Measurements from ENCODE around the gene TMEFF2.

TMEFF2 gene

DNA sequence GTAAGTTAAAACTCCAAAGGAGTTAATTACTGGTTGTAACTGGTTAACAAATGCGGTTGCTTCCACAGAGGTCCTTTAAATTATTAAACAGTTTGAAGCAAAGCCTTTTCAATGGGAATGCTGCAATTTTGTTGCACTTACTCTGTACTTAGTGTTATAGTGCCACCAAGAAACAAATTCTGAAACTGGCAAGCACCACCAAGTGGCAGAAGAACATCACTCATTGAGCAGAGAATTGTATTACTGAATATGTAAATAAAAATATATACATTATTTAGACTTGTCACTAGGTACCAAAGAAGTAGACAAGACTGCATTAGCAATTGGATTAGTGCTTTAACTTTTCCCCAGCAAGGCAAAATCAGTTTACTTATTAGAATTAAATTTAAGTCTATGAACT, 2.6 kb upstream of the TMEFF2 start:
- no CpG with 5 or more reads among the region's 1 CpG for WGBS (ENCODE audit: insufficient coverage)
- Histone ChIP-seq H3K9me3 (ENCODE audit: control extremely low read depth in 1 of 5, control insufficient read depth in 4 of 5, insufficient read depth in 2 of 5, low read depth in 1 of 5, low read length in 4 of 5) (no peaks in the 10 kb centered on the region), H3K27me3 (replicated peaks in 2 of 5; ENCODE audit: control insufficient read depth in 4 of 5, insufficient read depth in 5 of 5, low read length in 4 of 5) (peaks cover 0 to 55% (median 44%) of the 10 kb centered on the region in 5 experiments), H3K4me1 (ENCODE audit: control extremely low read depth in 1 of 4, control insufficient read depth in 4 of 4, insufficient read depth in 4 of 4, low read length in 3 of 4) (peaks cover 7 to 30% (median 28%) of the 10 kb centered on the region in 4 experiments), H3K4me3 (ENCODE audit: control insufficient read depth in 1 of 7, extremely low read depth in 1 of 7, insufficient read depth in 4 of 7, low read depth in 2 of 7, low read length in 6 of 7) (no peak overlapping the region), H3K36me3 (ENCODE audit: control insufficient read depth in 4 of 4, insufficient read depth in 4 of 4, low read length in 3 of 4) (no peaks in the 10 kb centered on the region), H3K27ac (ENCODE audit: insufficient read depth in 1 of 2, low read depth in 1 of 2, low read length in 2 of 2, poor library complexity in 1 of 2, severe bottlenecking in 2 of 2) (no peak overlapping the region)
- CTCF ChIA-PET = no interaction called here
- POLR2A ChIA-PET = no interaction called here
- peak; percentile 26 to 41 (median 36) for DNase-seq

DNA sequence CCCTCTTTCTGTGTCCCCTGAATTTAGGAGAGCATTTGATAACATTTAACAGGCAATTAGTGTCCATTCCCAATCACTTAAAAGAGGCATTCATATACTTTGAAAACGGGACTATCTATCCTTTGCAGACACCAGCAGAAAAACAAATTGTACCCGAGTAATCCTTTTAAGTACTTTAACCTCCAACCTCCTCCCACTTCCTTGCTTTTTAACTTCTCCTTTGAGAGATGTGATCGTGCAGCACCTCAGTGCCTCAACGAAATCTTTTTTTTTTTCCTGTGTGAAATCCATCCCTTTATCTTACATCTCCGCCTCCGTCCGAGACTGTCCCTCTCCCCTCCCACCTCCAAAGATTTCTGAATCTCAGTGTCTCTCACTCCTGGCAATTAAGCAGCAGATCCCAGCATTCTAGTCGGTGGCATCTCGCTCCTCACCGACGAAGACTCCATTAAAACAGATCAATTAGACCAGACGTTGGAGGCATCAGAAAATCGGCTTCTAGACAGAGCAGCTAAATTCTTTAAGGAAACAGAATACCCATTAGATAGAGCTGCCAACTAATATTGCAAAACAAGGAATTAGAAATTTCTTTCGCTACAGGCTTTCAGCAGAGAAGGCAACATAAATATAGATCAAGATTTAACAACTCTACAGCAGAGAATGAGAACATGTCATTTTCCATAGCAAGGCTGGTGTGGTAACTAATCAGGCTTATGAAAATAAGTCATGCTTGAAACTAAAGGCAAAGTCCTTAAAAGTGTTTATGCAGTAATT, 1.9 kb upstream of the TMEFF2 start:
- ChIA-PET CTCF (interaction anchor here (2.3 kb wide), 1 partner anchor 384 kb away, joined by 7 read pairs; no protein-coding TSS in a partner anchor), POLR2A (no interaction called here)
- peaks cover 7 to 30% (median 28%) of the 10 kb centered on the region in 4 experiments for H3K4me1 ChIP-seq (ENCODE audit: control extremely low read depth in 1 of 4, control insufficient read depth in 4 of 4, insufficient read depth in 4 of 4, low read length in 3 of 4)
- no peaks in the 10 kb centered on the region for H3K36me3 ChIP-seq (ENCODE audit: control insufficient read depth in 4 of 4, insufficient read depth in 4 of 4, low read length in 3 of 4)
- no peak overlapping the region for H3K27ac ChIP-seq (ENCODE audit: insufficient read depth in 1 of 2, low read depth in 1 of 2, low read length in 2 of 2, poor library complexity in 1 of 2, severe bottlenecking in 2 of 2)
- peak overlapping the region in 5 of 7 experiments; percentile 67 to 82 (median 74) for H3K4me3 ChIP-seq (ENCODE audit: control insufficient read depth in 1 of 7, extremely low read depth in 1 of 7, insufficient read depth in 4 of 7, low read depth in 2 of 7, low read length in 6 of 7)
- H3K9me3 ChIP-seq (ENCODE audit: control extremely low read depth in 1 of 5, control insufficient read depth in 4 of 5, insufficient read depth in 2 of 5, low read depth in 1 of 5, low read length in 4 of 5) = no peaks in the 10 kb centered on the region
- peaks cover 1 to 62% (median 45%) of the 10 kb centered on the region in 5 experiments for H3K27me3 ChIP-seq (replicated peaks in 2 of 5; ENCODE audit: control insufficient read depth in 4 of 5, insufficient read depth in 5 of 5, low read length in 4 of 5)
- DNase-seq = peak in 2 of 3 donors; percentile 43 to 51
- WGBS (ENCODE audit: insufficient coverage) = 10% methylated on average over 12 of the region's 14 CpGs

DNA sequence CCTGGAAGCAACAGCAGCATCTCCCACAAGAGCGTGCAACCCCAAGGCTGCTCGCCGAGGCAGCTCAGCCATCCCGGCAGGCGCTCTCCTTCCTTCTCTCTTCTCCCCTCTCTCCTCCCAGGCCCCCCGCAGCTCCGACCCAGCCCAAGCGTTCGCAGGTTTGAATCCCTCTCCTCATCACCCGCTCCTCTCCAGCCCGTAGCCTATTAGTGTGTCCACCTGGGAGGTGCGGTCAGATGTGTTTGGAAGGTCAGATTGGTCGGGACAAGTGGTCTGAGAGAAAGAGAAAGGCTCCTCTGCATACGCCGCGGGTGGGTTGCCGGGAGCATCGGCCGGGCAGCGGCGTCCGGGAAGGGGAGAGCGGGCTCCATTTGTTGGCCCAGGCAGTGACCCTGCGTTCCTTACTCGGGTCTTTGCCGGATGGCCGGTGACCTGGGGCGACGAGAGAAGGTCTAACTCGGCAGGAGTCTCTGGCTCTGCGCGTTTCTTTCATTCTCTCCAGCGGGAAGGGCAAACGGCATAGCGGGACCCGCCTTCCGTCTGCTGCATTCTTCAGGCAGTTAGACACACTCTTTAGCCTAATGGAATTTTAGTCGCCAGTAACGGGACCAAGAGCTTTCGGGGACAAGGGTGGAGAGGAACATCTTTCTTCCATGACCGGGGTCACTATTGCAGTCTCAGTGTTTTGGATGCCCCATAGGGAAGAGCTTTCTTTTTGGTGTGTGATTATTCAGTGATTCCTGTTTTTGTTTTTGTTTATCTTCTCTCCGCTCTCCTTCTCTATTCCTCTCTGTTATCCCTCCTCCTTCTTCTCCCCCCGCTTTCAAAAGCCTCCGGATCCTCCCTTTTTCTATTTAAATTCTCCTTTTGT, 1.1 kb upstream of the TMEFF2 start:
- H3K4me3 ChIP-seq (ENCODE audit: control insufficient read depth in 1 of 7, extremely low read depth in 1 of 7, insufficient read depth in 4 of 7, low read depth in 2 of 7, low read length in 6 of 7) = peak overlapping the region in 6 of 7 experiments; percentile 55 to 82 (median 72)
- peak in 2 of 3 donors; percentile 26 to 42 for DNase-seq
- CTCF ChIA-PET = interaction anchor here (0.5 to 2.3 kb wide), 5 partner anchors 9 to 644 kb away, joined by 3 to 7 read pairs (median 4); no protein-coding TSS in a partner anchor
- H3K4me1 ChIP-seq (ENCODE audit: control extremely low read depth in 1 of 4, control insufficient read depth in 4 of 4, insufficient read depth in 4 of 4, low read length in 3 of 4) = peaks cover 7 to 30% (median 28%) of the 10 kb centered on the region in 4 experiments
- peaks cover 3 to 70% (median 45%) of the 10 kb centered on the region in 5 experiments for H3K27me3 ChIP-seq (replicated peaks in 2 of 5; ENCODE audit: control insufficient read depth in 4 of 5, insufficient read depth in 5 of 5, low read length in 4 of 5)
- H3K9me3 ChIP-seq (ENCODE audit: control extremely low read depth in 1 of 5, control insufficient read depth in 4 of 5, insufficient read depth in 2 of 5, low read depth in 1 of 5, low read length in 4 of 5) = no peaks in the 10 kb centered on the region
- under 1% methylated on average over 27 of the region's 44 CpGs for WGBS (ENCODE audit: insufficient coverage)
- POLR2A ChIA-PET = no interaction called here
- no peaks in the 10 kb centered on the region for H3K36me3 ChIP-seq (ENCODE audit: control insufficient read depth in 4 of 4, insufficient read depth in 4 of 4, low read length in 3 of 4)
- no peak overlapping the region for H3K27ac ChIP-seq (ENCODE audit: insufficient read depth in 1 of 2, low read depth in 1 of 2, low read length in 2 of 2, poor library complexity in 1 of 2, severe bottlenecking in 2 of 2)

DNA sequence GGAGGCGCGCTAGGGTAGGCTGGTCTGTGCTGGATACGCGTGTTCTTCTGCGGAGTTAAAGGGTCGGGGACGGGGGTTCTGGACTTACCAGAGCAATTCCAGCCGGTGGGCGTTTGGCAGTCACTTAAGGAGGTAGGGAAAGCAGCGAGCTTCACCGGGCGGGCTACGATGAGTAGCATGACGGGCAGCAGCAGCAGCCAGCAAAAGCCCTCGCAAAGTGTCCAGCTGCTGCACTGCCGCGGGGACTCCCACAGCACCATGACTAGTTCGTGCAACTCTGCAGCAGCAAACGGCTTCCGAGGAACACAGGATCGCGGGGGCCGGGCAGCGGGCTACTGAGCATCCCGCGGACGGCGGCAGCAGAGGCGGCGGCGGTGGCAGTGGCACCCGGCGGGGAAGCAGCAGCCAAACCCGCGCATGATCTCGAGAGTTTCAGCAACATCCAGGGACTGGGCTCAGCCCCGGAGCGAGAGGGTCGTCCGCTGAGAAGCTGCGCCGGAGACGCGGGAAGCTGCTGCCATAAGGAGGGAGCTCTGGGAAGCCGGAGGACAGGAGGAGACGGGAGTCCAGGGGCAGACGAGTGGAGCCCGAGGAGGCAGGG, 368 bp downstream of the TMEFF2 start:
- Histone ChIP-seq H3K4me3 (ENCODE audit: control insufficient read depth in 1 of 7, extremely low read depth in 1 of 7, insufficient read depth in 4 of 7, low read depth in 2 of 7, low read length in 6 of 7) (peak overlapping the region; percentile 33 to 82 (median 71)), H3K27ac (ENCODE audit: insufficient read depth in 1 of 2, low read depth in 1 of 2, low read length in 2 of 2, poor library complexity in 1 of 2, severe bottlenecking in 2 of 2) (no peak overlapping the region), H3K27me3 (replicated peaks in 2 of 5; ENCODE audit: control insufficient read depth in 4 of 5, insufficient read depth in 5 of 5, low read length in 4 of 5) (peaks cover 3 to 70% (median 45%) of the 10 kb centered on the region in 5 experiments), H3K36me3 (ENCODE audit: control insufficient read depth in 4 of 4, insufficient read depth in 4 of 4, low read length in 3 of 4) (no peaks in the 10 kb centered on the region), H3K4me1 (ENCODE audit: control extremely low read depth in 1 of 4, control insufficient read depth in 4 of 4, insufficient read depth in 4 of 4, low read length in 3 of 4) (peaks cover 7 to 30% (median 28%) of the 10 kb centered on the region in 4 experiments), H3K9me3 (ENCODE audit: control extremely low read depth in 1 of 5, control insufficient read depth in 4 of 5, insufficient read depth in 2 of 5, low read depth in 1 of 5, low read length in 4 of 5) (no peaks in the 10 kb centered on the region)
- CTCF ChIA-PET = interaction anchor here (0.6 to 2.3 kb wide), 5 partner anchors 11 to 1291 kb away, joined by 3 to 7 read pairs (median 3); no protein-coding TSS in a partner anchor
- peak; percentile 12 to 69 (median 58) for DNase-seq
- POLR2A ChIA-PET = interaction anchor here (0.6 kb wide), 1 partner anchor 107 kb away, joined by 5 read pairs; no protein-coding TSS in a partner anchor
- WGBS (ENCODE audit: insufficient coverage) = under 1% methylated on average over 48 of the region's 48 CpGs

DNA sequence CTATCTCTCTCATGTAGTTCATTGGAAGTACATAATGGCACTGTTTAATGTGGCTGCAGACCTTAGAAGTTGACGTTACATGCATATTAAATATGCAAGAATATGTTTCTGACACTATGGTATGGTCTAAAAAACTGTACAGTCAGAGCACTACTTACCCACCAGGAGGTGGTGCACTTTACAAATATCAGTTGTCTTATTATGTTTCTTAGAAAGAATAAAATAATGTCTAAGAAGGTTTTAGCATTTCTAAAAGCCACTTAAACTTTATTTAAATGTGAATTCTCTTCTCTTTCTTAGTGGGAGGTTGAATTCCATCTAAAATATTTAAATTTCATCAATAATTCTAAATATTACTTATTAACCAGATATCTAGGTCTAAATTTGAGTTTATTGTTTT, 4.3 kb downstream of the TMEFF2 start:
- Histone ChIP-seq H3K36me3 (ENCODE audit: control insufficient read depth in 4 of 4, insufficient read depth in 4 of 4, low read length in 3 of 4) (no peaks in the 10 kb centered on the region), H3K4me3 (ENCODE audit: control insufficient read depth in 1 of 7, extremely low read depth in 1 of 7, insufficient read depth in 4 of 7, low read depth in 2 of 7, low read length in 6 of 7) (no peak overlapping the region), H3K27me3 (replicated peaks in 2 of 5; ENCODE audit: control insufficient read depth in 4 of 5, insufficient read depth in 5 of 5, low read length in 4 of 5) (peaks cover 3 to 47% (median 29%) of the 10 kb centered on the region in 5 experiments), H3K4me1 (ENCODE audit: control extremely low read depth in 1 of 4, control insufficient read depth in 4 of 4, insufficient read depth in 4 of 4, low read length in 3 of 4) (peaks cover 0 to 18% (median 15%) of the 10 kb centered on the region in 4 experiments), H3K9me3 (ENCODE audit: control extremely low read depth in 1 of 5, control insufficient read depth in 4 of 5, insufficient read depth in 2 of 5, low read depth in 1 of 5, low read length in 4 of 5) (no peaks in the 10 kb centered on the region), H3K27ac (ENCODE audit: insufficient read depth in 1 of 2, low read depth in 1 of 2, low read length in 2 of 2, poor library complexity in 1 of 2, severe bottlenecking in 2 of 2) (no peak overlapping the region)
- CTCF ChIA-PET = no interaction called here
- POLR2A ChIA-PET = no interaction called here
- WGBS (ENCODE audit: insufficient coverage) = no CpG with 5 or more reads among the region's 1 CpG
- peak; percentile 45 to 76 (median 70) for DNase-seq

DNA sequence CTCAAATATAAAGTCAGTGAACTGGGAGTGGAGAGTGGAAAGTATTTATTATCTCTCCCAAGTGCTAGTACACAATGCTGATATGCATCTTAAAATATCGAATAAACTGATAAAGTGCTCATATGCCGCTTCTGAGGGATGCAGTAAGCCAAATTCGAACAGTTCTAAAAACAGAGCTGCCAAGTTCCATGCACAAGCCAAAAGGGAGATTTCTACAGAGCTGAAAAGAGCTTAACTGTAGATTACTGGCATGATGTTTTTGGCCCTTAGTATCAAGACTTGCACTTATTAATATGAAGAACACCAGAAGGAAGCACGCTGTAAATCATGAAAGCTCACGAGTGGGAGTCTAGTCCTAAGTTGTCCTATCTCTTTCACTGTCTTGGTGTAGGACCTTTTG, 7.9 kb downstream of the TMEFF2 start:
- Histone ChIP-seq H3K4me1 (ENCODE audit: control extremely low read depth in 1 of 4, control insufficient read depth in 4 of 4, insufficient read depth in 4 of 4, low read length in 3 of 4) (no peaks in the 10 kb centered on the region), H3K27ac (ENCODE audit: insufficient read depth in 1 of 2, low read depth in 1 of 2, low read length in 2 of 2, poor library complexity in 1 of 2, severe bottlenecking in 2 of 2) (no peak overlapping the region), H3K9me3 (ENCODE audit: control extremely low read depth in 1 of 5, control insufficient read depth in 4 of 5, insufficient read depth in 2 of 5, low read depth in 1 of 5, low read length in 4 of 5) (no peaks in the 10 kb centered on the region), H3K27me3 (replicated peaks in 2 of 5; ENCODE audit: control insufficient read depth in 4 of 5, insufficient read depth in 5 of 5, low read length in 4 of 5) (peaks cover 0 to 10% (median 3%) of the 10 kb centered on the region in 5 experiments), H3K4me3 (ENCODE audit: control insufficient read depth in 1 of 7, extremely low read depth in 1 of 7, insufficient read depth in 4 of 7, low read depth in 2 of 7, low read length in 6 of 7) (no peak overlapping the region), H3K36me3 (ENCODE audit: control insufficient read depth in 4 of 4, insufficient read depth in 4 of 4, low read length in 3 of 4) (no peaks in the 10 kb centered on the region)
- POLR2A ChIA-PET = no interaction called here
- CTCF ChIA-PET = interaction anchor here (1.0 to 1.6 kb wide), 2 partner anchors 128 to 375 kb away, joined by 3 to 4 read pairs; no protein-coding TSS in a partner anchor
- no peak for DNase-seq
- WGBS (ENCODE audit: insufficient coverage) = 100% methylated on average over 3 of the region's 5 CpGs

Measured in common myeloid progenitor, CD34-positive (primary cell).